Measurements from ENCODE around the gene CNTN1. TPM values are rescaled to one million over a fixed set of nuclear protein-coding genes. Genes with fewer than 3 reads are reported as not detected.
"Not testable (repeated sequence)": the region's sequence is repeated elsewhere in the genome, so short reads cannot be mapped to it uniquely, and the experiment has no call there.

Gene CNTN1
- total and polyA plus RNA-seq, 9 of the 15 experiments (the other 6 are each of a cell fraction or from before 2014, with no cell fraction given) = 0.16 TPM; not detected in 8

DNA sequence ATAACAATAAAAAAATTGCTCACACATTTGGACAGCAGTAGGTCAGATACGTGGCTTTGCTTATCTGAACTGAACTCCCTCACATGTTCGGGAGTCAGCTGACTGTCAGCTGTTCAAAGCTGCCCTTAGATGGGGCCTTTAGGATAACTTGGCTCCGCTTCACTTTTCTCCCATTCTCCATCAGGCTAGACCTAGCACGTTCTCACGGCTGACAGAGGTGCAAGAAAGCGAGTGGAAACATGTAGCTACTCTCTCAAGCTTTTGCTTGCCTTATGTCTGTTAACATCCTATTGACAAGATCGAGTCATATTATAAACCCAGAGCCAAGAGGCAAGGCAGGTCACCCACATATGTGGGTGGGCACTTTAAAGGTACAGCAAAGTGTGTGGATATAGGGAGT lies 383.9 kb downstream of the CNTN1 start:
- TF ChIP-seq, protein P1, sequence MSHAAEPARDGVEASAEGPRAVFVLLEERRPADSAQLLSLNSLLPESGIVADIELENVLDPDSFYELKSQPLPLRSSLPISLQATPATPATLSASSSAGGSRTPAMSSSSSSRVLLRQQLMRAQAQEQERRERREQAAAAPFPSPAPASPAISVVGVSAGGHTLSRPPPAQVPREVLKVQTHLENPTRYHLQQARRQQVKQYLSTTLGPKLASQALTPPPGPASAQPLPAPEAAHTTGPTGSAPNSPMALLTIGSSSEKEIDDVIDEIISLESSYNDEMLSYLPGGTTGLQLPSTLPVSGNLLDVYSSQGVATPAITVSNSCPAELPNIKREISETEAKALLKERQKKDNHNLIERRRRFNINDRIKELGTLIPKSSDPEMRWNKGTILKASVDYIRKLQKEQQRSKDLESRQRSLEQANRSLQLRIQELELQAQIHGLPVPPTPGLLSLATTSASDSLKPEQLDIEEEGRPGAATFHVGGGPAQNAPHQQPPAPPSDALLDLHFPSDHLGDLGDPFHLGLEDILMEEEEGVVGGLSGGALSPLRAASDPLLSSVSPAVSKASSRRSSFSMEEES (CRISPR knock-in tag; IDR thresholded peaks at IDR 0.05) = peak; percentile 20; the same call in 1 of the 2 replicates
- no peak for TF ChIP-seq KAT7 (CRISPR knock-in tag; IDR thresholded peaks at IDR 0.05; ENCODE audit: borderline replicate concordance)
- in situ Hi-C loops (cut with MboI) (no loop called here), intact Hi-C loops (cut with micrococcal nuclease) (no loop called here)
- Histone ChIP-seq H2AFZ (ENCODE audit: low read depth, low read length) (no peak overlapping the region), H3K27me3 (ENCODE audit: control insufficient read depth in 2 of 2, insufficient read depth in 2 of 2, low read length in 2 of 2) (no peaks in the 10 kb centered on the region), H3K9me3 (replicated peaks; ENCODE audit: control insufficient read depth, insufficient read depth, low read depth, low read length) (no peaks in the 10 kb centered on the region), H3K9me1 (ENCODE audit: control insufficient read depth, insufficient read depth, low read length) (no peaks in the 10 kb centered on the region), H3K9ac (ENCODE audit: insufficient read depth in 1 of 2, low read depth in 2 of 2, low read length in 2 of 2) (no peak overlapping the region), H4K20me1 (replicated peaks; ENCODE audit: control insufficient read depth, insufficient read depth, low read length) (no peaks in the 10 kb centered on the region), H3K4me3 (no peak overlapping the region), H3K79me2 (ENCODE audit: control insufficient read depth, insufficient read depth, low read length) (no peaks in the 10 kb centered on the region), H3K27ac (ENCODE audit: extremely low read depth, low read depth, low read length) (no peak overlapping the region), H3K4me2 (ENCODE audit: insufficient read depth, low read length) (no peak overlapping the region), H3K36me3 (ENCODE audit: control insufficient read depth, insufficient read depth, low read length) (no peaks in the 10 kb centered on the region), H3K4me1 (replicated peaks in 1 of 2; ENCODE audit: control insufficient read depth in 2 of 2, insufficient read depth in 2 of 2, low read length in 2 of 2) (no peaks in the 10 kb centered on the region)
- no TSS peak for BruUV-seq (replicated peaks)
- FAIRE-seq = no peak
- ATAC-seq = no peak
- POLR2A ChIA-PET = no interaction called here
- DNase-seq (ENCODE audit: extremely low read depth in 1 of 4, low spot score in 3 of 4) = no peak
- WGBS (ENCODE audit: insufficient coverage, low coverage, missing lambda C conversion rate) = 0% methylated on average over 7 of the region's 7 CpGs
- CTCF ChIA-PET (ENCODE audit: low intra/inter-chr PET ratio) = no interaction called here

DNA sequence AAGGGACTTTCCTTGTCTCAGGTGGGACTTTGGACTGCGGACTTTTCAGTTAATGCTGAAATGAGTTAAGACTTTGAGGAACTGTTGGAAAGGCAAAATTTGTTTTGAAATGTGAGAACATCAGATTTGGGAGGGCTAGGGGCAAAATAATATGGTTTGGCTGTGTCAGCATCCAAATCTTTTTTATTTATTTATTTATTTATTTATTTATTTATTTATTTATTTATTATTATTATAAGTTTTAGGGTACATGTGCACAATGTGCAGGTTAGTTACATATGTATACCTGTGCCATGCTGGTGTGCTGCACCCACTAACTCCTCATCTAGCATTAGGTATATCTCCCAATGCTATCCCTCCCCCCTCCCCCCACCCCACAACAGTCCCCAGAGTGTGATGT lies 389.0 kb downstream of the CNTN1 start:
- FAIRE-seq; H4K20me1 ChIP-seq (replicated peaks; ENCODE audit: control insufficient read depth, insufficient read depth, low read length); CTCF ChIA-PET (ENCODE audit: low intra/inter-chr PET ratio); H3K9ac ChIP-seq (ENCODE audit: insufficient read depth in 1 of 2, low read depth in 2 of 2, low read length in 2 of 2); DNase-seq (ENCODE audit: extremely low read depth in 1 of 4, low spot score in 3 of 4); H3K4me3 ChIP-seq; ATAC-seq; H3K27ac ChIP-seq (ENCODE audit: extremely low read depth, low read depth, low read length); intact Hi-C loops (cut with micrococcal nuclease); in situ Hi-C loops (cut with MboI); H3K4me1 ChIP-seq (replicated peaks in 1 of 2; ENCODE audit: control insufficient read depth in 2 of 2, insufficient read depth in 2 of 2, low read length in 2 of 2); H3K9me1 ChIP-seq (ENCODE audit: control insufficient read depth, insufficient read depth, low read length); H3K9me3 ChIP-seq (replicated peaks; ENCODE audit: control insufficient read depth, insufficient read depth, low read depth, low read length); H3K4me2 ChIP-seq (ENCODE audit: insufficient read depth, low read length); H2AFZ ChIP-seq (ENCODE audit: low read depth, low read length); H3K79me2 ChIP-seq (ENCODE audit: control insufficient read depth, insufficient read depth, low read length); H3K27me3 ChIP-seq (ENCODE audit: control insufficient read depth in 2 of 2, insufficient read depth in 2 of 2, low read length in 2 of 2); H3K36me3 ChIP-seq (ENCODE audit: control insufficient read depth, insufficient read depth, low read length); BruUV-seq (replicated peaks); POLR2A ChIA-PET: not testable (repeated sequence)
- 0% methylated on average over 1 of the region's 1 CpG for WGBS (ENCODE audit: insufficient coverage, low coverage, missing lambda C conversion rate)
